ENCODE results near the gene LRP8. TPM values are rescaled to one million over a fixed set of nuclear protein-coding genes. Genes with fewer than 3 reads are reported as not detected.

Gene LRP8
- total and polyA plus RNA-seq, 11 donors = 0.27 to 8.0 (median 1.7) TPM

- Histone ChIP-seq H3K9me3 (no peaks in the 10 kb centered on the region), H3K36me3 (peaks cover 0 to 11% (median 0%) of the 10 kb centered on the region in 9 donors), H3K4me1 (peaks cover 0 to 18% (median 13%) of the 10 kb centered on the region in 12 donors), H3K4me3 (no peak overlapping the region), H3K27me3 (no peaks in the 10 kb centered on the region), H3K27ac (no peak overlapping the region)
- ATAC-seq = no peak
- TF ChIP-seq, protein P1, sequence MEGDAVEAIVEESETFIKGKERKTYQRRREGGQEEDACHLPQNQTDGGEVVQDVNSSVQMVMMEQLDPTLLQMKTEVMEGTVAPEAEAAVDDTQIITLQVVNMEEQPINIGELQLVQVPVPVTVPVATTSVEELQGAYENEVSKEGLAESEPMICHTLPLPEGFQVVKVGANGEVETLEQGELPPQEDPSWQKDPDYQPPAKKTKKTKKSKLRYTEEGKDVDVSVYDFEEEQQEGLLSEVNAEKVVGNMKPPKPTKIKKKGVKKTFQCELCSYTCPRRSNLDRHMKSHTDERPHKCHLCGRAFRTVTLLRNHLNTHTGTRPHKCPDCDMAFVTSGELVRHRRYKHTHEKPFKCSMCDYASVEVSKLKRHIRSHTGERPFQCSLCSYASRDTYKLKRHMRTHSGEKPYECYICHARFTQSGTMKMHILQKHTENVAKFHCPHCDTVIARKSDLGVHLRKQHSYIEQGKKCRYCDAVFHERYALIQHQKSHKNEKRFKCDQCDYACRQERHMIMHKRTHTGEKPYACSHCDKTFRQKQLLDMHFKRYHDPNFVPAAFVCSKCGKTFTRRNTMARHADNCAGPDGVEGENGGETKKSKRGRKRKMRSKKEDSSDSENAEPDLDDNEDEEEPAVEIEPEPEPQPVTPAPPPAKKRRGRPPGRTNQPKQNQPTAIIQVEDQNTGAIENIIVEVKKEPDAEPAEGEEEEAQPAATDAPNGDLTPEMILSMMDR (IDR thresholded peaks at IDR 0.05) = no peak
- TF ChIP-seq POLR2A (IDR thresholded peaks at IDR 0.05) = no peak
- intact Hi-C loops (cut with DNase I) = no loop called here
- WGBS, 4 donors = 84 to 94% (median 90%) methylated on average over 2 of the region's 2 CpGs
- DNase-seq = no peak
These were observed 86.0 kb downstream of the LRP8 start for GRCh38 chr1:53241828-53242227.

- Histone ChIP-seq H3K9me3 (no peaks in the 10 kb centered on the region), H3K4me3 (peak within 1 kb of the TSS; percentile 77 to 100 (median 97)), H3K36me3 (peaks cover 0 to 31% (median 29%) of the 10 kb centered on the region in 9 donors), H3K27ac (peak within 1 kb of the TSS in 11 of 12 donors; percentile 41 to 83 (median 71)), H3K4me1 (peaks cover 0 to 29% (median 23%) of the 10 kb centered on the region in 12 donors), H3K27me3 (no peaks in the 10 kb centered on the region)
- ATAC-seq (peak; percentile 91 to 99 (median 98)), DNase-seq (peak; percentile 93 to 96 (median 95))
- 4 to 11% (median 6%) methylated on average over 52 to 64 of the region's 64 CpGs for WGBS, 4 donors
- TF ChIP-seq POLR2A (IDR thresholded peaks at IDR 0.05) = peak in 1 of 2 donors; percentile 73
- TF ChIP-seq, protein P1 (IDR thresholded peaks at IDR 0.05) = no peak
- intact Hi-C loops (cut with DNase I) = loop anchor here in 1 of 10 donors (1.0 kb wide), 1 partner anchor 42 kb away; the partner anchor contains the start of gene CPT2
These were observed 89.4 kb downstream of the LRP8 start, which contains the start of gene MAGOH for GRCh38 chr1:53238197-53239155. MAGOH (minus strand) TSS chr1:53238518; CDS start chr1:53238448, 70 bp downstream.

- intact Hi-C loops (cut with DNase I) = loop anchor here in 1 of 10 donors (1.0 kb wide), 1 partner anchor 41 kb away; the partner anchor contains the start of gene CPT2
- H3K9me3 ChIP-seq = no peaks in the 10 kb centered on the region
- peak overlapping the region; percentile 77 to 100 (median 97) for H3K4me3 ChIP-seq
- no peak for DNase-seq
- ATAC-seq = no peak
- H3K4me1 ChIP-seq = peaks cover 0 to 29% (median 23%) of the 10 kb centered on the region in 12 donors
- WGBS, 4 donors = 29 to 37% (median 36%) methylated on average over 8 of the region's 8 CpGs
- H3K27me3 ChIP-seq = no peaks in the 10 kb centered on the region
- peak overlapping the region in 5 of 12 donors; percentile 41 to 83 (median 76) for H3K27ac ChIP-seq
- TF ChIP-seq, protein P1 (IDR thresholded peaks at IDR 0.05) = no peak
- peaks cover 0 to 39% (median 38%) of the 10 kb centered on the region in 9 donors for H3K36me3 ChIP-seq
These were observed 90.2 kb downstream of the LRP8 start for GRCh38 chr1:53237638-53238037.

- peak overlapping the region; percentile 89 to 99 (median 95) for H3K27ac ChIP-seq
- H3K9me3 ChIP-seq = no peaks in the 10 kb centered on the region
- H3K4me1 ChIP-seq = peaks cover 0 to 18% (median 13%) of the 10 kb centered on the region in 12 donors
- WGBS, 4 donors = 37 to 45% (median 40%) methylated on average over 3 of the region's 3 CpGs
- H3K36me3 ChIP-seq = peaks cover 0 to 32% (median 14%) of the 10 kb centered on the region in 9 donors
- ATAC-seq = no peak
- intact Hi-C loops (cut with DNase I) = loop anchor here in 2 of 10 donors (1.0 kb wide), 2 partner anchors 23 to 39 kb away; no protein-coding TSS in a partner anchor
- no peak for DNase-seq
- TF ChIP-seq, protein P1 (IDR thresholded peaks at IDR 0.05) = no peak
- TF ChIP-seq POLR2A (IDR thresholded peaks at IDR 0.05) = no peak
- H3K27me3 ChIP-seq = no peaks in the 10 kb centered on the region
- H3K4me3 ChIP-seq = peak overlapping the region; percentile 47 to 99 (median 86)
These were observed 106.9 kb downstream of the LRP8 start for GRCh38 chr1:53220962-53221286.

Data from heart left ventricle (tissue), 16 donors.